Fibroblast of lung (primary cell): Measurements from ENCODE around the gene OR52M1. TPM values are rescaled to one million over a fixed set of nuclear protein-coding genes. Genes with fewer than 3 reads are reported as not detected.

Experiments
- DNase-seq, 2 donors: peaks; one replicate each; pipeline versions ENCODE4 v3.0.0 to v3.0.0-alpha.2; 2010; ENCODE audit warnings: low read depth in 2 of 2
- H2AFZ ChIP-seq: 2 replicates; pipeline ENCODE4 v1.5.1; 2012; ENCODE audit warnings: low read length, control low read depth, inconsistent platforms
- H3K27ac ChIP-seq: 2 replicates; pipeline ENCODE4 v1.5.1; 2011; ENCODE audit warnings: low read length, control low read depth; ENCODE audit not compliant: insufficient read depth
- H3K27me3 ChIP-seq: 2 replicates; pipeline ENCODE4 v1.5.1; 2011; ENCODE audit warnings: mild to moderate bottlenecking, low read length; ENCODE audit not compliant: control insufficient read depth, insufficient read depth
- H3K36me3 ChIP-seq: 2 replicates; pipeline ENCODE4 v1.5.1; 2011; ENCODE audit warnings: low read length; ENCODE audit not compliant: control insufficient read depth, insufficient read depth
- H3K4me1 ChIP-seq: 2 replicates; pipeline ENCODE4 v1.5.1; 2011; ENCODE audit warnings: low read length; ENCODE audit not compliant: control insufficient read depth, insufficient read depth; ENCODE audit errors: extremely low read depth
- H3K4me2 ChIP-seq: 2 replicates; pipeline ENCODE4 v1.5.1; 2011; ENCODE audit warnings: low read length, control low read depth; ENCODE audit not compliant: insufficient read depth; ENCODE audit errors: extremely low read depth
- H3K4me3 ChIP-seq, 4 experiments: fragments of 200-600 bp in 1 of 4; sonication (generic) in 1 of 4; replicated peaks in 1 of 4; 2 replicates each; pipeline ENCODE4 v1.5.1; 2011 to 2016; ENCODE audit warnings: low read length in 4 of 4, low read depth in 3 of 4, mild to moderate bottlenecking in 3 of 4, control low read depth in 2 of 4, inconsistent platforms in 1 of 4, mixed read lengths in 1 of 4; ENCODE audit not compliant: insufficient read depth in 1 of 4; ENCODE audit errors: control extremely low read depth in 1 of 4
- H3K79me2 ChIP-seq: 2 replicates; pipeline ENCODE4 v1.5.1; 2012; ENCODE audit warnings: mild to moderate bottlenecking, low read length, inconsistent platforms; ENCODE audit not compliant: control insufficient read depth, insufficient read depth
- H3K9ac ChIP-seq: 2 replicates; pipeline ENCODE4 v1.5.1; 2011; ENCODE audit warnings: mild to moderate bottlenecking, low read length, control low read depth; ENCODE audit not compliant: insufficient read depth
- H3K9me3 ChIP-seq: 2 replicates; pipeline ENCODE4 v1.5.1; 2012; ENCODE audit warnings: low read depth, low read length; ENCODE audit not compliant: control insufficient read depth, insufficient read depth
- H4K20me1 ChIP-seq: 2 replicates; pipeline ENCODE4 v1.5.1; 2011; ENCODE audit warnings: low read length; ENCODE audit not compliant: control insufficient read depth, insufficient read depth; ENCODE audit errors: extremely low read depth
- EZH2 ChIP-seq: IDR thresholded peaks from 2 replicates; pipeline ENCODE4 v1.5.1; 2012; ENCODE audit warnings: low read length, control low read depth, mild to moderate bottlenecking; ENCODE audit errors: missing control alignments
- polyA minus RNA-seq: library from RNA; depleted of rRNA, polyadenylated mRNA; stranded (reverse); fragments of >200 nt; gene quantifications from 2 replicates; pipeline ENCODE4 v1.2.3, GENCODE V29; 2011; ENCODE audit warnings: low replicate concordance
- polyA plus RNA-seq, 2 donors: library from polyadenylated mRNA; depleted of rRNA in 1 of 2; stranded (reverse) in 1 of 2; unstranded in 1 of 2; fragments of >200 nt; gene quantifications; 2 replicates each; pipeline ENCODE4 v1.2.1, GENCODE V29; 2011 to 2012; ENCODE audit warnings: missing spikeins in 1 of 2
- total RNA-seq: library from RNA; depleted of rRNA; stranded (reverse); fragments of >200 nt; gene quantifications from 2 replicates; pipeline ENCODE4 v1.2.1, GENCODE V29; 2014
- TF ChIP-seq, protein P1 (sequence below), 2 donors: IDR thresholded peaks in 1 of 2; conservative IDR thresholded peaks in 1 of 2; 1 replicate in 1 of 2; 2 replicates in 1 of 2; pipeline ENCODE4 v1.5.1; 2011 to 2012; ENCODE audit warnings: low read length in 2 of 2, control low read depth in 1 of 2, inconsistent platforms in 1 of 2, low read depth in 1 of 2, mild to moderate bottlenecking in 1 of 2

The OR52M1 gene
- total RNA-seq (not detected in 2 replicates), polyA plus RNA-seq (not detected in 2 replicates), polyA minus RNA-seq (not detected in 2 replicates)
- not detected in 2 replicates for polyA plus RNA-seq (2012)

DNA sequence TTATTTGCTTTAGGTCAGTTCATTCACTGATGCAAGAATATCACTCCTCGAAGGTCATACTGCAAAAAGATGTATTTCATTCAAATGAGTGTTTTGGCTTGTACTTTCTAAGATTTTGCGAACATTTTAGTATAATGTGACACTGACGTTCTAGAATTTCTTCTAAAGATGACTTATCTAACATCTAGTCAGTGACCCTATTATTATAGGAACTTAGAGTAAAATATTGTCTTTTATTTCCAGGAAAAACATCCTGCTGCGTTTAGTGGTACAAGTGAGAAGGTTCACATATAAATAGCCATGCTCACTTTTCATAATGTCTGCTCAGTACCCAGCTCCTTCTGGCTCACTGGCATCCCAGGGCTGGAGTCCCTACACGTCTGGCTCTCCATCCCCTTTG is at the start of gene OR52M1:
OR52M1 (plus strand) TSS at position 301 of the 400 bp plus-strand sequence; CDS start at position 301, 0 bp downstream.
- H3K9ac ChIP-seq = no peak within 1 kb of the TSS
- H3K4me3 ChIP-seq = no peak within 1 kb of the TSS
- TF ChIP-seq EZH2 = no peak
- no peaks in the 10 kb centered on the region for H3K4me1 ChIP-seq
- H3K27ac ChIP-seq = no peak within 1 kb of the TSS
- H2AFZ ChIP-seq = no peak within 1 kb of the TSS
- no peak for DNase-seq
- no peak within 1 kb of the TSS for H3K4me2 ChIP-seq
- no peaks in the 10 kb centered on the region for H3K36me3 ChIP-seq
- no peaks in the 10 kb centered on the region for H3K79me2 ChIP-seq
- H4K20me1 ChIP-seq = no peaks in the 10 kb centered on the region
- H3K9me3 ChIP-seq = no peaks in the 10 kb centered on the region
- H3K27me3 ChIP-seq = no peaks in the 10 kb centered on the region

- no peaks in the 10 kb centered on the region for H3K9me3 ChIP-seq
- no peaks in the 10 kb centered on the region for H3K4me1 ChIP-seq
- no peak overlapping the region for H3K4me3 ChIP-seq
- no peak overlapping the region for H3K9ac ChIP-seq
- H3K27me3 ChIP-seq = no peaks in the 10 kb centered on the region
- H3K27ac ChIP-seq = no peak overlapping the region
- DNase-seq = peak in 1 of 2 donors; percentile 5
- TF ChIP-seq, protein P1, sequence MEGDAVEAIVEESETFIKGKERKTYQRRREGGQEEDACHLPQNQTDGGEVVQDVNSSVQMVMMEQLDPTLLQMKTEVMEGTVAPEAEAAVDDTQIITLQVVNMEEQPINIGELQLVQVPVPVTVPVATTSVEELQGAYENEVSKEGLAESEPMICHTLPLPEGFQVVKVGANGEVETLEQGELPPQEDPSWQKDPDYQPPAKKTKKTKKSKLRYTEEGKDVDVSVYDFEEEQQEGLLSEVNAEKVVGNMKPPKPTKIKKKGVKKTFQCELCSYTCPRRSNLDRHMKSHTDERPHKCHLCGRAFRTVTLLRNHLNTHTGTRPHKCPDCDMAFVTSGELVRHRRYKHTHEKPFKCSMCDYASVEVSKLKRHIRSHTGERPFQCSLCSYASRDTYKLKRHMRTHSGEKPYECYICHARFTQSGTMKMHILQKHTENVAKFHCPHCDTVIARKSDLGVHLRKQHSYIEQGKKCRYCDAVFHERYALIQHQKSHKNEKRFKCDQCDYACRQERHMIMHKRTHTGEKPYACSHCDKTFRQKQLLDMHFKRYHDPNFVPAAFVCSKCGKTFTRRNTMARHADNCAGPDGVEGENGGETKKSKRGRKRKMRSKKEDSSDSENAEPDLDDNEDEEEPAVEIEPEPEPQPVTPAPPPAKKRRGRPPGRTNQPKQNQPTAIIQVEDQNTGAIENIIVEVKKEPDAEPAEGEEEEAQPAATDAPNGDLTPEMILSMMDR (conservative IDR thresholded peaks at IDR 0.05 in 1 of 2, IDR thresholded peaks at IDR 0.05 in 1 of 2; ENCODE audit: low read depth in 1 of 2, low read length in 2 of 2) = no peak
- TF ChIP-seq EZH2 = no peak
- no peaks in the 10 kb centered on the region for H4K20me1 ChIP-seq
- no peaks in the 10 kb centered on the region for H3K79me2 ChIP-seq
- H3K36me3 ChIP-seq = no peaks in the 10 kb centered on the region
- H2AFZ ChIP-seq = no peak overlapping the region
- no peak overlapping the region for H3K4me2 ChIP-seq
Measured at GRCh38 chr11:4495487-4495886, 49.5 kb upstream of the OR52M1 start.

- H3K9ac ChIP-seq = no peak overlapping the region
- no peak overlapping the region for H3K4me2 ChIP-seq
- H3K9me3 ChIP-seq = no peaks in the 10 kb centered on the region
- no peaks in the 10 kb centered on the region for H3K27me3 ChIP-seq
- H3K4me3 ChIP-seq = no peak overlapping the region
- no peak for TF ChIP-seq EZH2
- TF ChIP-seq, protein P1 (conservative IDR thresholded peaks at IDR 0.05 in 1 of 2, IDR thresholded peaks at IDR 0.05 in 1 of 2; ENCODE audit: low read depth in 1 of 2, low read length in 2 of 2) = no peak
- no peaks in the 10 kb centered on the region for H4K20me1 ChIP-seq
- DNase-seq = no peak
- H3K27ac ChIP-seq = no peak overlapping the region
- H3K79me2 ChIP-seq = no peaks in the 10 kb centered on the region
- H2AFZ ChIP-seq = no peak overlapping the region
- H3K36me3 ChIP-seq = no peaks in the 10 kb centered on the region
- no peaks in the 10 kb centered on the region for H3K4me1 ChIP-seq
Measured at GRCh38 chr11:4495986-4496385, 49.0 kb upstream of the OR52M1 start.
